Superior temporal gyrus (tissue), 1 donor: Measurements from ENCODE around the gene ALLC.

Experiments used
- DNase-seq: peaks from one replicate; pipeline ENCODE4 v3.0.0-alpha.2; 2016; ENCODE audit errors: extremely low spot score

The ALLC gene

GRCh38 chr2:3712831-3713503 is 55.0 kb downstream of the ALLC start:
- DNase-seq: peak; percentile 59

GRCh38 chr2:3718679-3719078 is 60.7 kb downstream of the ALLC start:
- DNase-seq: no peak

GRCh38 chr2:3725002-3725401 is 67.0 kb downstream of the ALLC start:
- no peak for DNase-seq

GRCh38 chr2:3725458-3726250 is 67.7 kb downstream of the ALLC start:
- no peak for DNase-seq

GRCh38 chr2:3726511-3726910 is 68.5 kb downstream of the ALLC start:
- DNase-seq: no peak

GRCh38 chr2:3727397-3728045 is 69.5 kb downstream of the ALLC start:
- no peak for DNase-seq

GRCh38 chr2:3728104-3729054 is 70.4 kb downstream of the ALLC start:
- peak; percentile 78 for DNase-seq

- DNase-seq: no peak
Measured at GRCh38 chr2:3729055-3729448, 71.1 kb downstream of the ALLC start.

- no peak for DNase-seq
Measured at GRCh38 chr2:3729786-3730185, 71.8 kb downstream of the ALLC start.

GRCh38 chr2:3730646-3731045 is 72.6 kb downstream of the ALLC start:
- no peak for DNase-seq

GRCh38 chr2:3731829-3732228 is 73.8 kb downstream of the ALLC start:
- no peak for DNase-seq

- no peak for DNase-seq
Measured at GRCh38 chr2:3736112-3736511, 78.1 kb downstream of the ALLC start.

- DNase-seq: no peak
Measured at GRCh38 chr2:3737128-3737527, 79.1 kb downstream of the ALLC start.

- DNase-seq: no peak
Measured at GRCh38 chr2:3738454-3738853, 80.5 kb downstream of the ALLC start.

- DNase-seq: no peak
Measured at GRCh38 chr2:3739313-3739712, 81.3 kb downstream of the ALLC start.

- DNase-seq: no peak
Measured at GRCh38 chr2:3741396-3741795, 83.4 kb downstream of the ALLC start.

- DNase-seq: no peak
Measured at GRCh38 chr2:3741867-3742602, 84.0 kb downstream of the ALLC start.

GRCh38 chr2:3742743-3743508 is 84.9 kb downstream of the ALLC start:
- no peak for DNase-seq

- no peak for DNase-seq
Measured at GRCh38 chr2:3743951-3744555, 86.1 kb downstream of the ALLC start.

- no peak for DNase-seq
Measured at GRCh38 chr2:3745920-3746319, 87.9 kb downstream of the ALLC start.
